C4-2B (cell line): Measurements from ENCODE around the gene CNOT2.

Experiments
- CTCF ChIP-seq: fragments of 450-650 bp; conservative IDR thresholded peaks from 2 replicates; pipeline ENCODE4 v1.5.1; 2017; ENCODE audit warnings: mild to moderate bottlenecking
- ZFX ChIP-seq: fragments of 450-650 bp; IDR thresholded peaks from 2 replicates; pipeline ENCODE4 v1.6.1; 2017

GRCh38 chr12:70386771-70387170 lies 143.5 kb downstream of the CNOT2 start:
- TF ChIP-seq CTCF (no peak), ZFX (no peak)
